HCT116 (cell line): Measurements from ENCODE around the gene CARD10. TPM values are rescaled to one million over a fixed set of nuclear protein-coding genes. Genes with fewer than 3 reads are reported as not detected.

ENCODE experiments used
- ATAC-seq: fragments of 200-7000 bp; cut with Tn5 transposase; 2 replicates; pipeline ENCODE4 v1.9.1; 2020; ENCODE audit warnings: mild to moderate bottlenecking, moderate library complexity
- BruUV-seq: library from RNA; stranded (reverse); fragments of 400-500 nt; replicated peaks from 2 replicates; lab custom pipeline; 2021; lab: Mats Ljungman, UMichigan
- CTCF ChIA-PET: fragments of 300-600 bp; sonication (Branson Sonifier 250); formaldehyde crosslinking; loops from one replicate; lab custom pipeline; 2021; ENCODE audit warnings: antibody characterized with exemption; lab: Charles Lee
- POLR2A ChIA-PET: fragments of 300-600, 350-600 bp; sonication (Branson Sonifier 250); formaldehyde crosslinking; loops from one replicate; lab custom pipeline; 2021; ENCODE audit warnings: antibody characterized with exemption; lab: Charles Lee
- RAD21 ChIA-PET, 2 experiments: fragments of 300-600 bp; sonication (Branson Sonifier 250); formaldehyde crosslinking; loops; one replicate each; lab custom pipeline; 2023; ENCODE audit warnings: low total read pairs in 2 of 2; ENCODE audit not compliant: uncharacterized antibody in 2 of 2, unreplicated experiment in 2 of 2, low non-redundant PET in 1 of 2; lab: Charles Lee
- DNase-seq: peaks from one replicate; pipeline ENCODE4 v3.0.0-alpha.2; 2010; ENCODE audit warnings: low read depth, low spot score
- H2AFZ ChIP-seq: fragments of 200-600 bp; shearing (Covaris generic), sonication (generic); 2 replicates; pipeline ENCODE4 v1.6.1; 2017; ENCODE audit warnings: low read depth, mixed run types, mixed read lengths, antibody characterized with exemption, low read length; ENCODE audit not compliant: poor library complexity, severe bottlenecking
- H3K27ac ChIP-seq: 2 replicates; pipeline ENCODE4 v1.5.1; 2012; ENCODE audit warnings: low read depth, low read length
- H3K27me3 ChIP-seq: fragments of 200-600 bp; sonication (generic); 2 replicates; pipeline ENCODE4 v1.6.1; 2016; ENCODE audit warnings: mixed run types, low read length, mixed read lengths; ENCODE audit not compliant: insufficient read depth
- H3K36me3 ChIP-seq, 2 experiments: fragments of 200-500 bp in 1 of 2; fragments of 200-600 bp in 1 of 2; sonication (Bioruptor generic) in 1 of 2; sonication (generic) in 1 of 2; 2 replicates each; pipeline versions ENCODE4 v1.5.1 to v1.6.1; 2014 to 2016; ENCODE audit warnings: low read length in 2 of 2, inconsistent platforms in 1 of 2, mixed read lengths in 1 of 2, mixed run types in 1 of 2; ENCODE audit not compliant: insufficient read depth in 2 of 2, control insufficient read depth in 1 of 2
- H3K4me1 ChIP-seq, 2 experiments: fragments of 200-600 bp in 1 of 2; sonication (generic) in 1 of 2; 2 replicates each; pipeline versions ENCODE4 v1.5.1 to v1.6.1; 2012 to 2017; ENCODE audit warnings: low read length in 2 of 2, inconsistent platforms in 1 of 2, mild to moderate bottlenecking in 1 of 2, mixed read lengths in 1 of 2, mixed run types in 1 of 2, moderate library complexity in 1 of 2; ENCODE audit not compliant: insufficient read depth in 2 of 2, control insufficient read depth in 1 of 2
- H3K4me2 ChIP-seq: fragments of 200-600 bp; sonication (generic); 2 replicates; pipeline ENCODE4 v1.6.1; 2017; ENCODE audit warnings: mixed run types, low read length, mixed read lengths
- H3K4me3 ChIP-seq, 2 experiments: fragments of 200-600 bp in 1 of 2; sonication (generic) in 1 of 2; replicated peaks in 1 of 2; 2 replicates each; pipeline ENCODE4 v1.5.1; 2011 to 2016; ENCODE audit warnings: low read length in 2 of 2, control low read depth in 1 of 2, low read depth in 1 of 2, mild to moderate bottlenecking in 1 of 2, mixed read lengths in 1 of 2, mixed run types in 1 of 2
- H3K79me2 ChIP-seq: fragments of 200-600 bp; sonication (generic); 2 replicates; pipeline ENCODE4 v1.6.1; 2017; ENCODE audit warnings: mild to moderate bottlenecking, mixed run types, low read length, moderate library complexity, mixed read lengths; ENCODE audit not compliant: insufficient read depth
- H3K9ac ChIP-seq: fragments of 200-600 bp; sonication (generic); 2 replicates; pipeline ENCODE4 v1.6.1; 2016; ENCODE audit warnings: low read length, mixed read lengths
- H3K9me2 ChIP-seq: fragments of 200-600 bp; sonication (generic), shearing (Covaris generic); 2 replicates; pipeline ENCODE4 v1.6.1; 2017; ENCODE audit warnings: mixed run types, mild to moderate bottlenecking, moderate library complexity; ENCODE audit not compliant: insufficient read depth
- H3K9me3 ChIP-seq, 2 experiments: fragments of 200-500 bp in 1 of 2; fragments of 200-600 bp in 1 of 2; sonication (Bioruptor generic) in 1 of 2; sonication (generic) in 1 of 2; 2 replicates each; pipeline ENCODE4 v1.6.1; 2014 to 2017; ENCODE audit warnings: low read length in 2 of 2, mixed read lengths in 2 of 2, inconsistent platforms in 1 of 2, low read depth in 1 of 2, mild to moderate bottlenecking in 1 of 2, mixed run types in 1 of 2, moderate library complexity in 1 of 2; ENCODE audit not compliant: control insufficient read depth in 1 of 2, insufficient read depth in 1 of 2
- H4K20me1 ChIP-seq: fragments of 200-600 bp; sonication (generic), shearing (Covaris generic); 2 replicates; pipeline ENCODE4 v1.6.1; 2017; ENCODE audit warnings: mixed run types, mild to moderate bottlenecking, moderate library complexity; ENCODE audit not compliant: insufficient read depth
- ATF3 ChIP-seq: IDR thresholded peaks from 2 replicates; pipeline ENCODE4 v1.6.1; 2012
- CEBPB ChIP-seq: IDR thresholded peaks from 2 replicates; pipeline ENCODE4 v1.6.1; 2012; ENCODE audit warnings: low read depth
- EZH2 ChIP-seq: fragments of 200-600 bp; sonication (generic); IDR thresholded peaks from 2 replicates; pipeline ENCODE4 v1.6.1; 2017; ENCODE audit warnings: antibody characterized with exemption, mixed run types
- FOSL1 ChIP-seq: IDR thresholded peaks from 2 replicates; pipeline ENCODE4 v1.6.1; 2012; ENCODE audit warnings: low read depth
- RAD21 ChIP-seq: IDR thresholded peaks from 2 replicates; pipeline ENCODE4 v1.6.1; 2012; ENCODE audit warnings: low read depth, mild to moderate bottlenecking
- REST ChIP-seq: IDR thresholded peaks from 2 replicates; pipeline ENCODE4 v1.6.1; 2012; ENCODE audit warnings: low read depth
- SIN3A ChIP-seq: IDR thresholded peaks from 2 replicates; pipeline ENCODE4 v1.6.1; 2012; ENCODE audit warnings: low read depth
- SP1 ChIP-seq: IDR thresholded peaks from 2 replicates; pipeline ENCODE4 v1.6.1; 2012; ENCODE audit warnings: low read depth
- SRF ChIP-seq: IDR thresholded peaks from 2 replicates; pipeline ENCODE4 v1.6.1; 2012; ENCODE audit warnings: low read depth
- ZBTB33 ChIP-seq: IDR thresholded peaks from 2 replicates; pipeline ENCODE4 v1.6.1; 2011; ENCODE audit warnings: mild to moderate bottlenecking, low read length, moderate library complexity; ENCODE audit not compliant: insufficient replicate concordance; ENCODE audit errors: extremely low read depth
- intact Hi-C: fragments of 100-400 bp; cut with micrococcal nuclease; formaldehyde crosslinking; loops from 2 replicates; pipeline ENCODE4 v1.10.0; 2022
- total RNA-seq: library from RNA; stranded (reverse); gene quantifications from one replicate; pipeline ENCODE4 v1.2.1, GENCODE V29; 2021; ENCODE audit not compliant: unreplicated experiment

Gene CARD10
- total RNA-seq, 1 experiment from 2014 or later: 32.0 TPM

- H3K27me3 ChIP-seq: no peaks in the 10 kb centered on the region
- H4K20me1 ChIP-seq: no peaks in the 10 kb centered on the region
- ATAC-seq (no peak), DNase-seq (no peak)
- TF ChIP-seq SRF: no peak
- TF ChIP-seq CEBPB: no peak
- no peak for TF ChIP-seq REST
- no peak for TF ChIP-seq ZBTB33
- TF ChIP-seq EZH2: no peak
- no peak for TF ChIP-seq ATF3
- no peak for TF ChIP-seq RAD21
- TF ChIP-seq SIN3A: no peak
- TF ChIP-seq SP1: no peak
- TF ChIP-seq FOSL1: no peak
- peaks cover 16% of the 10 kb centered on the region for H3K79me2 ChIP-seq
- H3K4me2 ChIP-seq: no peak overlapping the region
- H3K9me3 ChIP-seq: no peaks in the 10 kb centered on the region
- ChIA-PET RAD21 (no interaction called here), POLR2A (no interaction called here), CTCF (interaction anchor here (1.1 kb wide), 1 partner anchor 18 kb away, joined by 3 read pairs; no protein-coding TSS in a partner anchor)
- intact Hi-C loops: no loop called here
- no peaks in the 10 kb centered on the region for H3K9me2 ChIP-seq
- peaks cover 0 to 6% of the 10 kb centered on the region in 2 experiments; a peak in 1 of 4 replicates for H3K36me3 ChIP-seq
- H3K4me1 ChIP-seq: peaks cover 21 to 59% of the 10 kb centered on the region in 2 experiments
- H2AFZ ChIP-seq: no peak overlapping the region
- H3K9ac ChIP-seq: no peak overlapping the region
- no TSS peak for BruUV-seq
- H3K4me3 ChIP-seq: no peak overlapping the region
- H3K27ac ChIP-seq: no peak overlapping the region
Measured at GRCh38 chr22:37521236-37521739, 2.1 kb upstream of the CARD10 start.
